ENCODE measurements around the gene LAMA2.

Gene LAMA2

DNA sequence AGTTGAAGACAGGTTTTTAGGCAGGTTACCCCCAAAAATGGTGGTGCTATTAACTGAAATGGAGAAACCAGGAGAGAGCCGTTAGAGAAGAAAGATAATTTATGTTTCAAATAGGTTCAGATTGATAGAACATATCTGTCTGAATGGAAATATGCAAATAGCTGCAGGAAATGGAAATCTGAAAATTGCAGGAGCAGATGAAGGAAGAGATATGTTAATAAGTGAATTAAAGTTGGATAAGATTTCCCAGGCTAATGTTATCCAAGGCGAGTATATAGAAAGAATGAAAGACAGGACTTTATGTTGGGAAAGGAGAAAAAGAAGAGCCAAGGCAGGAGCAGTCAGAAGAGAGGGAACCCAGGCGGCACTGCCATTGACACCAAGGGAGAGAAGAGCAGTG lies 461.4 kb downstream of the LAMA2 start:
- no peak overlapping the region for H3K27ac Mint-ChIP-seq

DNA sequence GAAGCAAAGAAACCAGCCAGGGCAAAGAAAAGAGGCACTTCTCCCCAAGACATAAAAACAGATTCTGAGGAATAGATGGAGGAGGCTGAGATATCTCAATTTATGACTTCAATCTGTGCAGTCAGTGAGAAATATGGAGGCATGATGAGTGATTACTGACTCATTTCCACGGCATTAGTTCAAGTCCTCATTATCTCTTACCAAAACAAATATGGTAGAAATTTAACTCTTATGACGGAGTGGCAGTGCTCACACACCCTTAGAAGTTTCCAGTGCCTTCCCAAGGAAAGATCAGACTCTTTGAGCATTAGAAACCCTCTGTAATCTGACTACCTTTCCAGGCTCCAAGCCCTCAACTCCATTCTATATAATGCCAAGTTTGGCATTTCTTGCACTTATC lies 463.0 kb downstream of the LAMA2 start:
- no peak for DNase-seq (ENCODE audit: low spot score in 2 of 2)
- peaks cover 4% of the 10 kb centered on the region for H3K9me3 Mint-ChIP-seq
- H3K4me3 Mint-ChIP-seq: no peak overlapping the region
- H3K36me3 Mint-ChIP-seq: no peaks in the 10 kb centered on the region
- no peaks in the 10 kb centered on the region for H3K4me1 Mint-ChIP-seq
- no peak overlapping the region for H3K27ac Mint-ChIP-seq
- ATAC-seq: no peak

More for the DNA sequence above, 461.4 kb downstream of the LAMA2 start:
- Mint-ChIP-seq H3K9me3 (peaks cover 5% of the 10 kb centered on the region), H3K4me1 (no peaks in the 10 kb centered on the region), H3K4me3 (no peak overlapping the region), H3K36me3 (no peaks in the 10 kb centered on the region)
- no peak for DNase-seq (ENCODE audit: low spot score in 2 of 2)
- ATAC-seq: no peak

DNA sequence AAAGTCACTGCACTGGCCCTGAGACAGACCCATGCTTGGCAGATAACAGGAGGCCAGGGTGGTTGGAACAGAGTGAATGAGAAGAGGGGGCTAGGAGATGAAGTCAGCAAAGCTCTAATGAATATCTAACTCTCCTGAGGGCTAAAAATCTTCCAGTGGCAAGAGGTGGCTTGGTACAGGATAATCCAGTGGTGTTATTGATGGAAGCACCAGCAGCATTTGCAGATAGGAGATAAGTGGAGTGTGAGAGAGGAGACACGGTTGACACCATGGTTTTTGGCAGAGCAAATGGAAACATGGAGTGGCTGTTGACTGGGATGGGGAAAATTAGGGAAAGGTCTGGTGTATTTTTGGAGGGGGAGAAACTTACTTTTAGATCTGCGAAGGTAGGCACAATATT lies 464.0 kb downstream of the LAMA2 start:
- no peaks in the 10 kb centered on the region for H3K4me1 Mint-ChIP-seq
- no peaks in the 10 kb centered on the region for H3K36me3 Mint-ChIP-seq

DNA sequence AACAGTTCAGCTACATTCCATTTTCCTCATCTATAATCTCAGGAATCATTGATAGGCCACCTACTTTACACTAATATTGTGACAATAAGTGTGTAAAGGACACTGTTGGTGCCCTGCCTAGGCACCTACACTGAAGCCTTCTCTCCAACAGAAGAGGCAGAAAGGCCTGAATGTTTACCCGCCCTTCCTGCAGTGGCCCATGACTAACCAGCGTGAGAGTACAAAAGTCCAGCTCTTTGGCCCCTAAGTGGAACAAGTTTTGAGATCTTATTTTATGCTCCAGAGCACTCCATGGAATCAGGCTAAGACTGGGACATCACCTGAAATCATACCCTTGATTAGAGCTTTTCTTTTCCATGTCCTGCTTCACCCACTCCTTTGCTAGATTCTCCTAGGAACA lies 467.3 kb downstream of the LAMA2 start:
- no peak for ATAC-seq

More for the DNA sequence above, 464.0 kb downstream of the LAMA2 start:
- peaks cover 4% of the 10 kb centered on the region for H3K9me3 Mint-ChIP-seq
- DNase-seq (ENCODE audit: low spot score in 2 of 2) (no peak), ATAC-seq (no peak)
- H3K27ac Mint-ChIP-seq: no peak overlapping the region
- H3K4me3 Mint-ChIP-seq: no peak overlapping the region

DNA sequence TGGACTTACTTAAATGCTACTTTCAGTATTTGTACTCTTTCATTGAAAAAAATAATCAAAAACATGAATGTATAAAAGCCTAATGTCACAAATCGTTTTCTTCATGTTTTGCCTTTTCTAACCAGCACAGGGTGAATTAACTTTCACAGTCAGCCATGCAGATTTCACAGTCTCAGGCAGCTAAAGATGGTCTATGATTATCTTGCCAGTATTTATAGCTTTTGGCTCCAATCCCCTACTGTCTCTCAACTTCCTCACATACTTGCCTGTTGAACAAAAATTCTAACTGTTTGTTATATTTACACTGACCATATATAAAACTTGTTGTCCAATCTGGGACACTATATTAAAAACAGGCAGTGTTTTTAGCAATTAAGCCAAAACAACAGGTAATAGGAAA lies 468.9 kb downstream of the LAMA2 start:
- H3K27ac Mint-ChIP-seq: no peak overlapping the region
- no peaks in the 10 kb centered on the region for H3K4me1 Mint-ChIP-seq
- ATAC-seq: no peak
- no peak overlapping the region for H3K4me3 Mint-ChIP-seq
- H3K36me3 Mint-ChIP-seq: no peaks in the 10 kb centered on the region
- H3K9me3 Mint-ChIP-seq: no peaks in the 10 kb centered on the region
- DNase-seq (ENCODE audit: low spot score in 2 of 2): no peak

More for the DNA sequence above, 467.3 kb downstream of the LAMA2 start:
- H3K27ac Mint-ChIP-seq: no peak overlapping the region
- no peaks in the 10 kb centered on the region for H3K9me3 Mint-ChIP-seq
- H3K36me3 Mint-ChIP-seq: no peaks in the 10 kb centered on the region
- DNase-seq (ENCODE audit: low spot score in 2 of 2): no peak
- no peaks in the 10 kb centered on the region for H3K4me1 Mint-ChIP-seq
- H3K4me3 Mint-ChIP-seq: no peak overlapping the region

DNA sequence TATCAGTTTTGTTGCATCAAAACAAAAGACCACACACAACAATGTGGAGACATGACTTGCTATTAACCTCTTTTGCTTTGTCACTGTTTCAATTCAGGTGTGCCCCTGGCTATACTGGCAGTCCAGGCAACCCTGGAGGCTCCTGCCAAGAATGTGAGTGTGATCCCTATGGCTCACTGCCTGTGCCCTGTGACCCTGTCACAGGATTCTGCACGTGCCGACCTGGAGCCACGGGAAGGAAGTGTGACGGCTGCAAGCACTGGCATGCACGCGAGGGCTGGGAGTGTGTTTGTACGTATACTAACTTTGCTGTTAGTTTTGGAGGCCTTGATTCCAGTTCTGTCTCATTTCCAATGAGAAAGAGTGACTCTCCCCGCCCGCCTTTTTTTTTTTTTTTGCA lies 470.1 kb downstream of the LAMA2 start:
- ATAC-seq (no peak), DNase-seq (ENCODE audit: low spot score in 2 of 2) (no peak)
- Mint-ChIP-seq H3K27ac (no peak overlapping the region), H3K9me3 (no peaks in the 10 kb centered on the region), H3K4me3 (no peak overlapping the region), H3K36me3 (no peaks in the 10 kb centered on the region), H3K4me1 (no peaks in the 10 kb centered on the region)

DNA sequence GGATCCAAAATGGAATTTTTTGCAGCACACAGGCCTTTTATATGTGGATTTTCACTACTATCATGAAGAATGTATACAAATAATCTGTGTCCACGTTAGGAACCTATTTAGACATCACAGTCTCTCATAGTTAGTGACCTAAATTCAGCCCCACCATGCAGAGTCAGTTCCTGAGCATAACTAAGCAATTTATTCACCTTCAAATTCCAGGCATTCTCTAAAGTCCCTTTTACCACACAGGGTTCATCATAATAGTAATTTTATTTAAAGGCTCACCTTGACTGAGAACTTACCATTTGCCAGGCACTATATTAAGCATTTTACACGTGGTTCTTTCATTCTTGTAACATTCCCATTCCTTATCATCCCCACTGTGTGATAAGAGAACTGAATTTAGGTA lies 473.2 kb downstream of the LAMA2 start:
- DNase-seq (ENCODE audit: low spot score in 2 of 2) (no peak), ATAC-seq (no peak)
- Mint-ChIP-seq H3K27ac (no peak overlapping the region), H3K4me3 (no peak overlapping the region), H3K4me1 (no peaks in the 10 kb centered on the region), H3K36me3 (no peaks in the 10 kb centered on the region), H3K9me3 (no peaks in the 10 kb centered on the region)

DNA sequence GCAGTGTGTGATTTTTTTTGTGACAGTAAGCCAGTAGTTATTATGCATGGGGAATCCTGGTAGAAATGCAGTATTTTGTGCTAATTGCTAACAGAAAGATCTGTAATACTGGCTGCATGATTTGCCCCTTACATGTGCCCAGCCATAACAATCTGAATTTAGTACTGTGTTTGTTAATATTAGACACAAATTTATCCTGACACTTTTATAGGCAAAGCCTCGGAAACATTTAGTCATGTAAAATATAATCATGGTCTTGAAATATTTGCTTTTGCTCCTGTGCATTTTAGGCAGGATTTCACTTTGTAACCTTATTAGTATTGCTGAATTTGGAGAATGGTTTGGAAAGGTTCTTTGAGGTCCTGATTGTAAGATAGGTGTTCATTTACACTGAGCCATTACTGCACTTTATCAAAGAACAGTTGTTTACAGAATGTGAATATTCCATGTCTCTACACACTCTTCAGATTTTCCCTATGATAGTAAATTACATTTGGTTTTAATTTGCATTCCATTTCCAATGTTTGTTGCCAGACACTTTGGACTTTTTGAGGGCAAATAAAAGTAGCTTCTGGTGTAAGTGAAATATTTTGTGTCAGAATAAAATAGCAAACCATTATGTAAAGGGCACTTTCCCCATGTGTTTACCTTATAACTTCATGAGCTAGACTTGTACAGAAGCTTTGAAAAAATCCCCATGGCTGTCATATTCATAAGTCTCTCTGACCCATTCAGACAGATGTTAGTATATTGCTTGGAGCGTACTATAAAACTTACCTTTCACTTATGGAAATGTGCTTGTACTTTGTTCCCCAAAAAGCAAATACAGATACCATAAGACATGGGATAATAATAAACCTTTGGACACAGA lies 477.1 kb downstream of the LAMA2 start:
- peaks cover 5% of the 10 kb centered on the region for H3K4me1 Mint-ChIP-seq
- no peaks in the 10 kb centered on the region for H3K9me3 Mint-ChIP-seq
- ATAC-seq: no peak
- no peak overlapping the region for H3K27ac Mint-ChIP-seq
- no peaks in the 10 kb centered on the region for H3K36me3 Mint-ChIP-seq
- no peak for DNase-seq (ENCODE audit: low spot score in 2 of 2)
- H3K4me3 Mint-ChIP-seq: no peak overlapping the region

DNA sequence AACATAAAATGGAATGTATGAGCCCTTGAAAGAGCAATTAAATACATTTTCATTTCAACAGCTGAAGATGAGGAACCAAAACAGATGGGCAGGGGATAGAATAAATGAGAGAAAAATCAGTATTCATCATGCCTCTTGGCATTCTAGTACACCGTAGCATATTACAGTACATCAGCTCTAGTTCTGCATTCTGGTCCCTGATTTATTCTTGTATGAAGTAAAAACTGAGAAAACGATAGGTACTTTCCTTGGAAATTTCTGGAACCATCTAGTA lies 477.7 kb downstream of the LAMA2 start:
- Mint-ChIP-seq H3K27ac (no peak overlapping the region), H3K4me1 (peaks cover 5% of the 10 kb centered on the region), H3K9me3 (no peaks in the 10 kb centered on the region), H3K36me3 (no peaks in the 10 kb centered on the region), H3K4me3 (no peak overlapping the region)
- DNase-seq (ENCODE audit: low spot score in 2 of 2): no peak
- no peak for ATAC-seq

DNA sequence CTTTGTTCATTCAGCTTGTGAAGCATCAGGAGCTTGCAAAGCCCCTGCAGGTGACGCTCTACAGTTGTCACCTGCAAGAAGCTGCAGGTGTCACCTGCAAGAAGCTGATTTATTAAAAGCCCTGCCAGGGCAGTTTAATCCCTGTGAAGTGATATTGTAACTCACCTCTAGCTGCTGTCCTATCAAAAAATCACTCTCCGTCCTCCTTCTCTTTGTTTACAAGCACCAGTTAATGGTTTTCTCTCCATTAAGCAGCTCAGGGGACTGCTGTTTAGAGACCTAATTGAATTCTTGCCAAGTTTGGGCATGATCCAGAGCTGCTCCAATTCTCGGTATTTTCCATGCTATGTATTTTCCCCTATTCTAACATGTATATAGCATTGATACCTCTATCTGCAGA lies 481.1 kb downstream of the LAMA2 start:
- H3K9me3 Mint-ChIP-seq: no peaks in the 10 kb centered on the region
- ATAC-seq: no peak

DNA sequence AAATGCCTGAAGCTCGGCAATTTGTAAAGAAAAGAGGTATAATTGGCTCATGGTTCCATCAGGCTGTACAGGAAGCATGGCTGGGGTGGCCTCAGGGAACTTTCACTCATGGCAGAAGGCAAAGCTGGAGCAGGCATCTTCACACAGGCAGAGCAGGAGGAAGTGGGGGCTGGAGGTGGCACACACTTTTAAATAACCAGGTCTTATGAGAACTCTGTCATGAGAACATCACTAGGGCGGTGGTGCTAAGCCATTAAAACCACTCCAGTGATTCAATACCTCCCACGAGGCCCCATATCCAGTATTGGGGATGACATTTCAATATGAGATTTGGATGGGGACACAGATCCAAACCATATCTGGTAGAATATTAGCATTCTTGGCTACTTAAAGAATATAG lies 481.8 kb downstream of the LAMA2 start:
- Mint-ChIP-seq H3K36me3 (no peaks in the 10 kb centered on the region), H3K4me1 (peaks cover 16% of the 10 kb centered on the region), H3K4me3 (no peak overlapping the region), H3K27ac (no peak overlapping the region), H3K9me3 (no peaks in the 10 kb centered on the region)
- DNase-seq (ENCODE audit: low spot score in 2 of 2) (no peak), ATAC-seq (no peak)

More for the DNA sequence above, 481.1 kb downstream of the LAMA2 start:
- DNase-seq (ENCODE audit: low spot score in 2 of 2): no peak
- Mint-ChIP-seq H3K36me3 (no peaks in the 10 kb centered on the region), H3K4me3 (no peak overlapping the region), H3K27ac (no peak overlapping the region), H3K4me1 (peaks cover 10% of the 10 kb centered on the region)

DNA sequence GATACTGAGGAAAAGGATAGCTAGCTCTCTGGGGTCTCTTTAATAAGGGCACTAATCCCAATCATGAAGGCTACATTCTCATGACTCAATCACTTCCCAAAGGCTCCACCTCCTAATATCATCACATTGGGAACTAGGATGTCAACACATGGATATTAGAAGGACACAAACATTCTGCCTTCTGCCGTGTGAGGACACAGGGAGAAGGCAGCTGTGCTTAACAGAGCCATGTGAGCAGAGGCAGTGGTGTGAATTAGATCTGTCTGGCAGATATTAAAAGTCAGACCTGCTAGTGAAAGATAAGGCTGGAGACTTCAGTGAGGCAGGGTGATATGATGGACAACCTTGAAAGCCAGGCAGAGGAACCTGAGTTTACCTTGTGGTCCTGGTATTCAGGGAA lies 485.1 kb downstream of the LAMA2 start:
- H3K36me3 Mint-ChIP-seq: no peaks in the 10 kb centered on the region

DNA sequence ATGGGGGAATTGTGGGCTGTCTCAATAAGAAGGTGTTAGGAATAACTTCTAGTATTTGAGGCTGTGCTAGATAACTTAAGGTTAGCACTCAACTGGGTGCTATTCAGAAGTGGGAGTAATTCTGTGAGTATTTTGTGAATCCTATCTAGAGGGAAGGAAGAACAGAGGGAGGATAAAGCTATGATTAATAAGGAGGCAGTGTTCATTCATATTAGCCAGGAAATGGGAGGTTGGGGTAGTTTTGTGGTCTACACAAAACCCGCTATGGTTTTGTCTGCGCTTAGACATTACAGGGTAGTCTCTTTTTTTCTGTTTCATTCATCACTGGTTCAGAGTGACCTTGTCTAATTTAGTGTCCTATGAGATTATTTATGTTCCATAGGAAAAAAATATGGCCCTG lies 486.0 kb downstream of the LAMA2 start:
- Mint-ChIP-seq H3K9me3 (no peaks in the 10 kb centered on the region), H3K36me3 (no peaks in the 10 kb centered on the region), H3K4me1 (peaks cover 10% of the 10 kb centered on the region), H3K4me3 (no peak overlapping the region), H3K27ac (no peak overlapping the region)
- ATAC-seq (peak; percentile 83), DNase-seq (ENCODE audit: low spot score in 2 of 2) (no peak)

More for the DNA sequence above, 485.1 kb downstream of the LAMA2 start:
- Mint-ChIP-seq H3K4me1 (peaks cover 10% of the 10 kb centered on the region), H3K27ac (no peak overlapping the region), H3K9me3 (no peaks in the 10 kb centered on the region), H3K4me3 (no peak overlapping the region)
- ATAC-seq (no peak), DNase-seq (ENCODE audit: low spot score in 2 of 2) (no peak)

DNA sequence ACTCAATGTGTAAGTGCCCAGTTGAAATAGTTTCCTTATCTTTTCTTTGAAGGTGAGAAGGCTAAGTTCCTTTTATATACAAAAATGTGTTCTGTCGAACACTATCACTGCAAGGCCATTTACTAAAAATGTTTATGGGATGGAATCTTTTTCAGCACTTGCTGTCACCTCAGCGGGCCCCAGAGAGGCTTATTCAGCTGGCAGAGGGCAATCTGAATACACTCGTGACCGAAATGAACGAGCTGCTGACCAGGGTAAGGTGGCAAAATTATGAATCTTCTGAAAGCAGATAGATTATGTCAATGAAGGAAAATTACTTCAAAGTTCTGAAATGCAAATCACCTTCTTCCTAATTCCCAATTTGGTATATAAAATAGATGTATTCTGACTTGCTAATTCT lies 486.8 kb downstream of the LAMA2 start:
- Mint-ChIP-seq H3K36me3 (no peaks in the 10 kb centered on the region), H3K4me3 (no peak overlapping the region), H3K9me3 (no peaks in the 10 kb centered on the region), H3K4me1 (peaks cover 10% of the 10 kb centered on the region), H3K27ac (no peak overlapping the region)
- ATAC-seq (no peak), DNase-seq (ENCODE audit: low spot score in 2 of 2) (no peak)

DNA sequence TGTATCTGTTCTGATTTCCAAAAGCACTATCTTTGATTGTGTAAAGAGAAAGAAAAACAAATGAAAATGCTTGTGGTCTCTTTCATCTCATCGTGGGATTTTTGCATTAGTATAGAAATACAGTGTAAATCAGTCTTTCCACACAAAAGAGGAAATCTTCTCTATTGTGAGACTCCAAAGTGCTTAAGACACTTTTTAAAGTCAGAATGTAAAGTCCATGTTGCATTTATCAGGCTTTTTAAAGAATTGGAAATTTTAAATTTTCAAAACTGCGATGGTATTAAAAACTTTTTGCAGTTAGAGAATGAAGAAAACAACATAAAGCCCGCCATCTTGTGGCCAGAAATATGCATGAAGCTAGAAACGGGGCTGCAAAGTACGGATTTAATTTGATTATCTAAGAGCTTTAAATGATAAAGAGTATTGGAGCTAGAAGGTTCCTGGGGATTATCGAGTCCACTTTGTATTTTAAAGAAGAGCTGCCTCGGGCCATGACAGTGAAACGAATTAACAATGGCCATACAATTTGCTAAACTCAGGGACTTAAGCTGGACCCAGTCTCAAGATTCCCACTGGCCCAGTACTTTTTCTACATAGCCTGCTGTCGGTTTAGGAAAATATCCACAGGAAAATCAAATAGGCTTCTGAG lies 487.5 kb downstream of the LAMA2 start:
- H3K27ac Mint-ChIP-seq: no peak overlapping the region
- ATAC-seq: no peak
- H3K9me3 Mint-ChIP-seq: no peaks in the 10 kb centered on the region
- no peaks in the 10 kb centered on the region for H3K36me3 Mint-ChIP-seq
- DNase-seq (ENCODE audit: low spot score in 2 of 2): peak in 1 of 2 donors; percentile 62
- H3K4me1 Mint-ChIP-seq: peaks cover 10% of the 10 kb centered on the region
- H3K4me3 Mint-ChIP-seq: no peak overlapping the region

DNA sequence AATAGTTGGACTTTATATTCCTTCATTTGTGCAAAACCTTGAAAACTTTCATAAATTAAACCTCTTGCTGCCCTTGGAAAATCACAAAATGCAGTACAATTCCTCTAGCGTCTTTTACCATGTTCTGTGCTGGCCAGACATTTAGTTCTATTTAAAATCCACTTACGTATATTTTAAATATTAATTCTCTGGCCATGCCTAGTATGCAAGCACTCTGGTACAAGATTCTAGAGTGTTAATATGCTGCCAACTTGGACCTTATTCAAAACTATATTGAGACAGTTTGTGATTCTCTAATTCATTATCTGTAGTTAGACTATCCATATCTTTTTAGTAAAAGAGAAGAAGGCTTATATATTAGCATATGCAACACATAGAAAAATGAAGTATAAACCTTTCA lies 498.9 kb downstream of the LAMA2 start:
- no peak for ATAC-seq
- Mint-ChIP-seq H3K4me3 (no peak overlapping the region), H3K27ac (no peak overlapping the region), H3K9me3 (no peaks in the 10 kb centered on the region), H3K36me3 (no peaks in the 10 kb centered on the region), H3K4me1 (no peaks in the 10 kb centered on the region)
- no peak for DNase-seq (ENCODE audit: low spot score in 2 of 2)

Data from stimulated activated effector memory CD8-positive, alpha-beta T cell treated with anti-CD3 and anti-CD28 coated beads, Interleukin-12 subunit alpha, Interleukin-12 subunit beta, amount 100 ng/mL, for 72 hours (primary cell).